HL-60 (cell line): ENCODE measurements around the gene PLCH2.
"Not testable (repeated sequence)": the region's sequence is repeated elsewhere in the genome, so short reads cannot be mapped to it uniquely, and the experiment has no call there.

Experiments used
- CTCF ChIP-seq: IDR thresholded peaks from one replicate; pipeline ENCODE4 v1.5.1; 2011; ENCODE audit warnings: low read length, control low read depth, inconsistent platforms; ENCODE audit not compliant: insufficient read depth
- GABPA ChIP-seq: IDR thresholded peaks from 2 replicates; pipeline ENCODE4 v1.6.1; 2012; ENCODE audit warnings: low read depth
- POLR2AphosphoS5 ChIP-seq: IDR thresholded peaks from 2 replicates; pipeline ENCODE4 v1.6.1; 2012; ENCODE audit warnings: low read depth

GRCh38 chr1:2553076-2553475 is 77.0 kb downstream of the PLCH2 start:
- TF ChIP-seq CTCF, POLR2AphosphoS5, GABPA: not testable (repeated sequence)
